ENCODE measurements around the gene AMH. TPM values are rescaled to one million over a fixed set of nuclear protein-coding genes. Genes with fewer than 3 reads are reported as not detected.

AMH gene
- polyA plus RNA-seq, 1 donor (not counting 4 experiments of a cell fraction or from before 2014, with no cell fraction given) = 0.07 TPM

GRCh38 chr19:2282062-2282861 lies 33.1 kb downstream of the AMH start, which contains the start of gene PEAK3:
PEAK3 (minus strand) TSS chr19:2282175; CDS start chr19:2280931, 1,244 bp downstream.
- Histone ChIP-seq H3K79me2 (ENCODE audit: control insufficient read depth, insufficient read depth, low read length) (no peaks in the 10 kb centered on the region), H3K9me1 (ENCODE audit: control insufficient read depth, extremely low read depth, insufficient read depth, low read length) (no peaks in the 10 kb centered on the region), H3K36me3 (ENCODE audit: control insufficient read depth in 2 of 2, extremely low read depth in 1 of 2, insufficient read depth in 2 of 2, low read length in 2 of 2) (no peaks in the 10 kb centered on the region), H2AFZ (ENCODE audit: control insufficient read depth, low read length) (no peak within 1 kb of the TSS), H3K4me3 (ENCODE audit: control insufficient read depth in 2 of 3, extremely low read depth in 1 of 3, insufficient read depth in 2 of 3, low read depth in 1 of 3, low read length in 3 of 3) (no peak within 1 kb of the TSS), H3K9ac (ENCODE audit: control insufficient read depth, extremely low read depth, insufficient read depth, low read length) (no peak within 1 kb of the TSS), H3K9me3 (ENCODE audit: control insufficient read depth, low read depth, low read length) (no peaks in the 10 kb centered on the region), H4K20me1 (ENCODE audit: control insufficient read depth, extremely low read depth, insufficient read depth, low read length) (no peaks in the 10 kb centered on the region), H3K27ac (ENCODE audit: control insufficient read depth, insufficient read depth, low read length) (no peak within 1 kb of the TSS), H3K27me3 (ENCODE audit: control insufficient read depth, extremely low read depth, insufficient read depth, low read length) (no peaks in the 10 kb centered on the region), H3K4me1 (ENCODE audit: control insufficient read depth, extremely low read depth, insufficient read depth, low read length) (no peaks in the 10 kb centered on the region), H3K4me2 (ENCODE audit: control insufficient read depth, extremely low read depth, insufficient read depth, low read depth, low read length) (no peak within 1 kb of the TSS)
- TF ChIP-seq, protein P1, sequence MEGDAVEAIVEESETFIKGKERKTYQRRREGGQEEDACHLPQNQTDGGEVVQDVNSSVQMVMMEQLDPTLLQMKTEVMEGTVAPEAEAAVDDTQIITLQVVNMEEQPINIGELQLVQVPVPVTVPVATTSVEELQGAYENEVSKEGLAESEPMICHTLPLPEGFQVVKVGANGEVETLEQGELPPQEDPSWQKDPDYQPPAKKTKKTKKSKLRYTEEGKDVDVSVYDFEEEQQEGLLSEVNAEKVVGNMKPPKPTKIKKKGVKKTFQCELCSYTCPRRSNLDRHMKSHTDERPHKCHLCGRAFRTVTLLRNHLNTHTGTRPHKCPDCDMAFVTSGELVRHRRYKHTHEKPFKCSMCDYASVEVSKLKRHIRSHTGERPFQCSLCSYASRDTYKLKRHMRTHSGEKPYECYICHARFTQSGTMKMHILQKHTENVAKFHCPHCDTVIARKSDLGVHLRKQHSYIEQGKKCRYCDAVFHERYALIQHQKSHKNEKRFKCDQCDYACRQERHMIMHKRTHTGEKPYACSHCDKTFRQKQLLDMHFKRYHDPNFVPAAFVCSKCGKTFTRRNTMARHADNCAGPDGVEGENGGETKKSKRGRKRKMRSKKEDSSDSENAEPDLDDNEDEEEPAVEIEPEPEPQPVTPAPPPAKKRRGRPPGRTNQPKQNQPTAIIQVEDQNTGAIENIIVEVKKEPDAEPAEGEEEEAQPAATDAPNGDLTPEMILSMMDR (optimal IDR thresholded peaks at IDR 0.05 in 1 of 3, IDR thresholded peaks at IDR 0.05 in 1 of 3, conservative IDR thresholded peaks at IDR 0.05 in 1 of 3; ENCODE audit: extremely low read depth in 1 of 3, insufficient read depth in 2 of 3, low read length in 3 of 3) = no peak
- no peak for TF ChIP-seq EZH2 (IDR thresholded peaks at IDR 0.05; ENCODE audit: low read length)
- no peak for DNase-seq (ENCODE audit: low read depth, low spot score)
- no peak for FAIRE-seq
- dilution Hi-C loops (cut with MboI; ENCODE audit: extremely low pct_ligation_motif_present, low sequenced_read_pairs) = no loop called here

DNA sequence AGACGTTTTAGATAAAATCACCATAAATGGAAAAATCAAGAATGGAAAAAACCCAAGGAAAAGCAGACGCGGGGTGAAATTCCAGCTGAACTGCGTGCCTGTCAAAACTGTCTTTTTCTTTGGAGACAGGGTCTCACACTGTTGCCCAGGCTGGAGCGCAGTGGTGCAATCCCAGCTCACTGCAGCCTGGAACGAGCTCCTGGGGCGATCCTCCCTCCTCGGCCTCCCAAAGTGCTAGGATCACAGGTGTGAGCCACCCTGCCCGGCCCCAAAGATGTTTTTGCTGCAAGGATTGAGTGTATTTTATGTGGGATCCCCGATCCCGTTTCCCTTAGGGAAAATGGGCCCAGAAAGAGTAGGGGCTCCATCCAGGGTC lies 33.7 kb downstream of the AMH start:
- H2AFZ ChIP-seq (ENCODE audit: control insufficient read depth, low read length) = no peak overlapping the region
- H3K27ac ChIP-seq (ENCODE audit: control insufficient read depth, insufficient read depth, low read length) = no peak overlapping the region
- dilution Hi-C loops (cut with MboI; ENCODE audit: extremely low pct_ligation_motif_present, low sequenced_read_pairs) = no loop called here
- peaks cover 2% of the 10 kb centered on the region for H3K27me3 ChIP-seq (ENCODE audit: control insufficient read depth, extremely low read depth, insufficient read depth, low read length)
- H3K4me3 ChIP-seq (ENCODE audit: control insufficient read depth in 2 of 3, extremely low read depth in 1 of 3, insufficient read depth in 2 of 3, low read depth in 1 of 3, low read length in 3 of 3) = no peak overlapping the region
- no peaks in the 10 kb centered on the region for H3K4me1 ChIP-seq (ENCODE audit: control insufficient read depth, extremely low read depth, insufficient read depth, low read length)
- H3K9me1 ChIP-seq (ENCODE audit: control insufficient read depth, extremely low read depth, insufficient read depth, low read length) = no peaks in the 10 kb centered on the region
- H3K9me3 ChIP-seq (ENCODE audit: control insufficient read depth, low read depth, low read length) = no peaks in the 10 kb centered on the region
- no peak overlapping the region for H3K4me2 ChIP-seq (ENCODE audit: control insufficient read depth, extremely low read depth, insufficient read depth, low read depth, low read length)
- H3K9ac ChIP-seq (ENCODE audit: control insufficient read depth, extremely low read depth, insufficient read depth, low read length) = no peak overlapping the region
- H3K36me3 ChIP-seq (ENCODE audit: control insufficient read depth in 2 of 2, extremely low read depth in 1 of 2, insufficient read depth in 2 of 2, low read length in 2 of 2) = no peaks in the 10 kb centered on the region
- FAIRE-seq = no peak
- no peak for DNase-seq (ENCODE audit: low read depth, low spot score)
- H4K20me1 ChIP-seq (ENCODE audit: control insufficient read depth, extremely low read depth, insufficient read depth, low read length) = no peaks in the 10 kb centered on the region
- TF ChIP-seq, protein P1 (optimal IDR thresholded peaks at IDR 0.05 in 1 of 3, IDR thresholded peaks at IDR 0.05 in 1 of 3, conservative IDR thresholded peaks at IDR 0.05 in 1 of 3; ENCODE audit: extremely low read depth in 1 of 3, insufficient read depth in 2 of 3, low read length in 3 of 3) = no peak
- TF ChIP-seq EZH2 (IDR thresholded peaks at IDR 0.05; ENCODE audit: low read length) = no peak
- H3K79me2 ChIP-seq (ENCODE audit: control insufficient read depth, insufficient read depth, low read length) = no peaks in the 10 kb centered on the region

Data from keratinocyte (primary cell).